PC-3 (cell line): ENCODE results near the gene AMH.

Experiments used
- EZH2 ChIP-seq: fragments of 300-600 bp; sonication (generic); IDR thresholded peaks from one replicate; pipeline ENCODE4 v1.6.1; 2017; ENCODE audit warnings: antibody characterized with exemption, mild to moderate bottlenecking, low read length; ENCODE audit not compliant: unreplicated experiment
- EZH2phosphoT487 ChIP-seq: fragments of 300-600 bp; sonication (generic); IDR thresholded peaks from 2 replicates; pipeline ENCODE4 v1.6.1; 2018; ENCODE audit warnings: mild to moderate bottlenecking, antibody characterized with exemption, low read length, borderline replicate concordance
- TF ChIP-seq, protein P1 (sequence below): fragments of 300-600 bp; sonication (generic); conservative IDR thresholded peaks from 2 replicates; pipeline ENCODE4 v1.5.1; 2017; ENCODE audit warnings: antibody characterized with exemption, low read depth, mild to moderate bottlenecking, low read length

DNA sequence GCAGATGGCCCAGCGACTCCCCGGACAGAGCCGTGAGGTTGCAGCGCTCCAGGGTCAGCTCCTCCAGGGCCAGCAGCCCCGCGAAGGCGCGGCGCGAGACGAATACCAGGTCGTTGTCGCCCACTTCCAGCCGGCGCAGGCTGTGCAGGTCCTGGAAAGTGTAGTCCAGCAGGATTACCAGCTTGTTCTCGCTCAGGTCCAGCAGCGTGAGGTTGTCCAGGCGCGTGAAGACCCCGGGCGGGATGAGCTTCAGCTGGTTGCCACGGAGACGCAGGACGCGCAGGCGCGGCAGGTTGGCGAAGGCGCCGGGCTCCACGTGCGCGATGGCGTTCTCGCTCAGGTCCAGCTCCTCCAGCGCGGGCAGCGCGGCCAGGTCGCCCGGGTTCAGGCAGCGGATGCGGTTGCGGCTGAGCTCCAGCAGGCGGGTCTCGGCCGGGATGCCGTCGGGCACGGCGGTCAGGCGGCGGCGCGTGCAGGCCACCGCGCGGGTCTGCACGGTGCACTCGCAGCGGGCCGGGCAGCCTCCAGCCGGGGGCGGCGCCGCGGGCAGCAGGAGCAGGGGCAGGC lies 42.1 kb downstream of the AMH start:
- TF ChIP-seq, protein P1, sequence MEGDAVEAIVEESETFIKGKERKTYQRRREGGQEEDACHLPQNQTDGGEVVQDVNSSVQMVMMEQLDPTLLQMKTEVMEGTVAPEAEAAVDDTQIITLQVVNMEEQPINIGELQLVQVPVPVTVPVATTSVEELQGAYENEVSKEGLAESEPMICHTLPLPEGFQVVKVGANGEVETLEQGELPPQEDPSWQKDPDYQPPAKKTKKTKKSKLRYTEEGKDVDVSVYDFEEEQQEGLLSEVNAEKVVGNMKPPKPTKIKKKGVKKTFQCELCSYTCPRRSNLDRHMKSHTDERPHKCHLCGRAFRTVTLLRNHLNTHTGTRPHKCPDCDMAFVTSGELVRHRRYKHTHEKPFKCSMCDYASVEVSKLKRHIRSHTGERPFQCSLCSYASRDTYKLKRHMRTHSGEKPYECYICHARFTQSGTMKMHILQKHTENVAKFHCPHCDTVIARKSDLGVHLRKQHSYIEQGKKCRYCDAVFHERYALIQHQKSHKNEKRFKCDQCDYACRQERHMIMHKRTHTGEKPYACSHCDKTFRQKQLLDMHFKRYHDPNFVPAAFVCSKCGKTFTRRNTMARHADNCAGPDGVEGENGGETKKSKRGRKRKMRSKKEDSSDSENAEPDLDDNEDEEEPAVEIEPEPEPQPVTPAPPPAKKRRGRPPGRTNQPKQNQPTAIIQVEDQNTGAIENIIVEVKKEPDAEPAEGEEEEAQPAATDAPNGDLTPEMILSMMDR, result no peak
- TF ChIP-seq EZH2, result no peak
- TF ChIP-seq EZH2phosphoT487, result no peak
